HG02938 (cell line): ENCODE data around the gene ACOT6.
"Not testable (repeated sequence)": the region's sequence is repeated elsewhere in the genome, so short reads cannot be mapped to it uniquely, and the experiment has no call there.

ENCODE experiments used
- ATAC-seq: cut with Tn5 transposase; IDR thresholded peaks from one replicate; pipeline ENCODE4 v1.9.1; 2021; ENCODE audit warnings: mild to moderate bottlenecking, moderate library complexity; ENCODE audit not compliant: unreplicated experiment

ACOT6 gene

GRCh38 chr14:73644531-73645247 lies 32.4 kb downstream of the ACOT6 start, which contains the start of gene DNAL1:
TSS of gene DNAL1 (plus strand) at chr14:73644986. CDS start at chr14:73645040, 54 bp downstream.
- peak; percentile 91 for ATAC-seq

- peak; percentile 5 for ATAC-seq
Observed at GRCh38 chr14:73645248-73645610, 32.9 kb downstream of the ACOT6 start.

- no peak for ATAC-seq
Observed at GRCh38 chr14:73651005-73651404, 38.7 kb downstream of the ACOT6 start.

GRCh38 chr14:73655851-73656250 lies 43.5 kb downstream of the ACOT6 start:
- no peak for ATAC-seq

GRCh38 chr14:73659202-73659601 lies 46.9 kb downstream of the ACOT6 start:
- ATAC-seq, result not testable (repeated sequence)

- ATAC-seq, result no peak
Observed at GRCh38 chr14:73660511-73660910, 48.2 kb downstream of the ACOT6 start.

- ATAC-seq, result no peak
Observed at GRCh38 chr14:73661872-73662271, 49.6 kb downstream of the ACOT6 start.

GRCh38 chr14:73662487-73662943 lies 50.2 kb downstream of the ACOT6 start:
- ATAC-seq, result no peak

- ATAC-seq, result no peak
Observed at GRCh38 chr14:73663548-73664212, 51.4 kb downstream of the ACOT6 start.

GRCh38 chr14:73665130-73665529 lies 52.8 kb downstream of the ACOT6 start:
- ATAC-seq, result no peak

GRCh38 chr14:73666583-73666982 lies 54.3 kb downstream of the ACOT6 start:
- no peak for ATAC-seq

- ATAC-seq, result no peak
Observed at GRCh38 chr14:73667854-73668253, 55.5 kb downstream of the ACOT6 start.
